ENCODE measurements around the gene KAT6B. TPM values are rescaled to one million over a fixed set of nuclear protein-coding genes. Genes with fewer than 3 reads are reported as not detected.

Gene KAT6B
- total and polyA plus RNA-seq, 5 donors = 11.3 to 53.0 (median 46.0) TPM

DNA sequence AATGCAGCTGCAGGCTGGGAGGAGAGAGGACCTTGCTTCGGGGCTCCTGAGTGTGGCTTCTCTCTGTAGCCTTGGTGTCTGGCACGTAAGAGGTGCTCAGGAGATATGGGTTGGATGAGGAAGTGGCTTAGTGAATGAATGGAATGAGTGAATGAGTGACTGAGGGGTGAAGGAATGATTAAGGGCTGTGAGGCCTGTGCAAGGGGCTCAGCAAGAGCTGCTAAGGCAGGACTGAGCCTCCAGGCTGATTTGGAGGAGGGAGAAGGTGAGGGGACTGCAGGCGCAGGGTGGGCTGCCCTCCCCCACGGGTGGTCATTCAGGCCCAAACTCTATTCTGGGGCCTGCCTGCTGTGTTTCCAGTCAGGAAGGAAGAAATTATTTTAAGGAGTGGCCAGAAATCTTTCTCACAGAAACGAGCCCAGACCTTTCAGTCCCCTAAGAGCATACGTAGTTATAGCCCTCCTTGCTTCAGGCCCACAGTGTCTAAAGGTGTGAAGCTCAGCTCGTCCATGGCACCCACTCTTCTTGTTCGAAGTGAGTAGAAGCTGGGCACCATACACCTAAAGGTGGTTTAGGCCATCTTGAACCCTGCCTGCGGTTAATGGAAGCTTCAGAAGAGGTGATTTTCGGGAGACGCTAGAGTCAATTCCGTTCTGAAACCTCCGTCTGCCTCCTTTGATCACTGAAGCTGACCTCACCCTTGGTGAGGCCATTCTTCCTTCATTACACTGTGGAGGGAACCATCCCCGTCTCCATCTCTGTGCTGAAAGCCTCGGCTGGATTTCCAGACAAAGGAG lies 235.5 kb downstream of the KAT6B start:
- no peak overlapping the region for H3K27ac ChIP-seq (ENCODE audit: low read length)
- H3K4me1 ChIP-seq (ENCODE audit: control insufficient read depth, insufficient read depth, low read length) = no peaks in the 10 kb centered on the region
- intact Hi-C loops (cut with DNase I) = no loop called here
- no peaks in the 10 kb centered on the region for H3K27me3 ChIP-seq (ENCODE audit: control insufficient read depth, insufficient read depth)
- DNase-seq = no peak
- 87% methylated on average over 15 of the region's 15 CpGs for WGBS
- H3K4me3 ChIP-seq (ENCODE audit: low read length) = no peak overlapping the region
- no peaks in the 10 kb centered on the region for H3K9me3 ChIP-seq (ENCODE audit: control insufficient read depth, low read length)
- peak in 1 of 2 donors; percentile 19 for ATAC-seq

DNA sequence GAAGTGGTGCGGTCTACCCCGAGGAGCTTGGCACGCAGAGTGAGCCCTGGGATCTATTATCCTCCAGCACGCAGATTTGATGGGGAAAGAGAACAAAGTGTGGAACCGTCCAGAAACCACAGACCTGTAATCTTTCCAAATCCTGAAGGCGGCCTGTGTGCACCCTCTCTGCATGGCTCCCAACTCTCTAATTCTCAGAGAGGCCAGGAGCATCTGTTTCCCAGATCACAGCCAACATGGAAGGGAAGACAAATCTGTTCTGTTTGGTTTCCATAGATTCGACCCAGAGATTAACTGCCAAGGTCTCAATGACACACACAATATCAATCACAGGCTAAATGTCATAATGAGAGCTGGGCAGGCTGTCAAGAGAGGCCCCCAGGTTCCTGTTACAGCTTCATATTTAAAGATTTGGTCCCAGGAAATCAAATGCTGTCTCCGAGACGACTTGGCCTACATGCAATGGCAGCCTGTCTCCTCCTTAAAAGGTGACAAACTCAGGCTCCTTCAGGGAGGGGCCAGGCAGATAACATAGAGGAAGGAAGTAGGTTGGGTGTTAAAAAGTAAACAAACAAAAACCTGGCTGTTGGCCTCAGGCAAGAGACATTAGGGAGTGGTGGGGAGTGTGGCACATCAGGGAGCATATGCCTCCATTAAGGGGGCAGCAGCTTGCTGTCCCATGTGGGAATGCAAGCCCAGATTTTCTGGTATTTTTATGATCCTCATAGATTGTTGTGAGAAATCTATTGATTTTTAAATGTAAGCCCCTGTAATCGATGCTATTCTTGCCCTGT lies 236.3 kb downstream of the KAT6B start:
- DNase-seq (no peak), ATAC-seq (peak; percentile 46 to 56)
- Histone ChIP-seq H3K27ac (ENCODE audit: low read length) (no peak overlapping the region), H3K27me3 (ENCODE audit: control insufficient read depth, insufficient read depth) (no peaks in the 10 kb centered on the region), H3K9me3 (ENCODE audit: control insufficient read depth, low read length) (no peaks in the 10 kb centered on the region), H3K4me1 (ENCODE audit: control insufficient read depth, insufficient read depth, low read length) (no peaks in the 10 kb centered on the region), H3K4me3 (ENCODE audit: low read length) (no peak overlapping the region)
- 68% methylated on average over 10 of the region's 10 CpGs for WGBS
- intact Hi-C loops (cut with DNase I) = no loop called here

DNA sequence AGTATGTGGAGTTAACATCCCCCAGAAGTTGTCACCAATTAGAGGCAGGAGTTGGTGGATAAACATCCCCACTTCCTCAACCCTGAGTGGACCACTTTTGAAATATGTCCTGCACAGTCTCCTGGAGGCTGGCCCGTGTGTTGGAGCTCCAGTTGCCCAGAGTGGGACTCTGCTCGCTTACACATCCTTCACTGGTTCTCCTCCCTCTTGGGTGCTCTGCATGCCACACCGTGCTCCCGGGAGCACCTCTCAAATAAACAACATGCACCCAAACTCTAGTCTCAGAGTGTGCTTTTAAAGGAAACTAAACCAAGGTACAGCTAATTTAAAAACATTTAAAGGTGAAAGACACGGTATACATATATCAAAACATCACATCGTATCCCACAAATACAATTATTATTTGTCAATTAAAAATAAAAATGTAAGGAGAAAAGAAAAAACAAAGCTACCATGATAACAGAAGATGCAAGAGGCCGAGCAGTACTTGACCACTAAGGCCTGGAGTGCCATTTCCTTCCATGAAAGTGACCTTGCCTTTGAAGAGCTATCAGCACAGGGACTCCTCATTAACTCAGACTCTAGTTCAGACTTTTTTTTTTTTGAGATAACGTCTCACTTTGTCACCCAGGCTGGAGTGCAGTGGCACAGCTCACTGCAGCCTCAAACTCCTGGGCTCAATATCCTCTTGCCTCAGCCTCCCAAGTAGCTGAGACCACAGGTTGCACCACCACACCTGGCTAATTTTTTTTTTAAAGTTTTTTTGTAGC lies 237.2 kb downstream of the KAT6B start:
- Histone ChIP-seq H3K4me3 (ENCODE audit: low read length) (no peak overlapping the region), H3K4me1 (ENCODE audit: control insufficient read depth, insufficient read depth, low read length) (no peaks in the 10 kb centered on the region), H3K27me3 (ENCODE audit: control insufficient read depth, insufficient read depth) (no peaks in the 10 kb centered on the region), H3K27ac (ENCODE audit: low read length) (no peak overlapping the region), H3K9me3 (ENCODE audit: control insufficient read depth, low read length) (no peaks in the 10 kb centered on the region)
- intact Hi-C loops (cut with DNase I) = no loop called here
- WGBS = 93% methylated on average over 8 of the region's 8 CpGs
- DNase-seq (no peak), ATAC-seq (no peak)

DNA sequence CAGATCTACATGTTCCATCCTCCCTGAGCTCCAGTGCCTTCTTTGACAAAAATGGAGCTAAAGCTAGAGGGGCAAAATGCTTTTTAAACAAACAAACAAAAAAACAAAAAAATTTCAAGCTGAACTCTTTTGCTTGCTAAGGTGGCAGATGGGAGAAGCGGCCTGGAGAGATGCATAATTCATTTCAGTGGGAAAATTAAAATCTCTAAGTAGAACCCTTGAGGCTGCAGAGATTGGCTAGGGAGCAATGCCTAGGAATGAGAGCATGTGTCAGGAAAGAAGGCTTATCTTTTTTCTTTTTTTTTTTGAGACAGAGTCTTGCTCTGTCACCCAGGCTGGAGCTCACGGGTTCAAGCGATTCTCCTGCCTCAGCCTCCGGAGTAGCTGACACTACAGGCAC lies 238.7 kb downstream of the KAT6B start:
- H3K4me1 ChIP-seq (ENCODE audit: control insufficient read depth, insufficient read depth, low read length) = no peaks in the 10 kb centered on the region
- no peak overlapping the region for H3K27ac ChIP-seq (ENCODE audit: low read length)
- H3K4me3 ChIP-seq (ENCODE audit: low read length) = no peak overlapping the region
- DNase-seq (no peak), ATAC-seq (no peak)
- H3K27me3 ChIP-seq (ENCODE audit: control insufficient read depth, insufficient read depth) = no peaks in the 10 kb centered on the region
- H3K9me3 ChIP-seq (ENCODE audit: control insufficient read depth, low read length) = no peaks in the 10 kb centered on the region
- intact Hi-C loops (cut with DNase I) = no loop called here
- WGBS = 68% methylated on average over 4 of the region's 4 CpGs

DNA sequence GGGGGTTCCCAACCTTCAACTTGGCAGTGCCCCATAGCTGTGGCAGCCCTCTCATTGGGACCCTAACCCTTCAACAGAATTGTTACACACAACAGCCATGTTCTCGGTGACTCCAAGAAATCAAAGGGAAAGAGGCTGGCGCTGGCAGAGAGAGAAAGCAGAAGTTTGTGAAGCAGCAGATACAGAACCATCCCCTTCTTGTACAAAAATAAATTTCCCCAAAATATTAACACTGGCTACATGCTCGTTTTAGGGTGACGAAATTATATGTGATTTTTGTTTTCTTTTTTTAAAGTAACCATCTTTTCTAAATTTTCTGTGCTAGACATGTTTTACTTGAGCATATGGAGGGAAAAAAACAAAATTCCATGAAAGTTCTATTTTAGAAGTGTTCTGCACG lies 239.9 kb downstream of the KAT6B start:
- intact Hi-C loops (cut with DNase I) = no loop called here
- WGBS = 89% methylated on average over 5 of the region's 5 CpGs

DNA sequence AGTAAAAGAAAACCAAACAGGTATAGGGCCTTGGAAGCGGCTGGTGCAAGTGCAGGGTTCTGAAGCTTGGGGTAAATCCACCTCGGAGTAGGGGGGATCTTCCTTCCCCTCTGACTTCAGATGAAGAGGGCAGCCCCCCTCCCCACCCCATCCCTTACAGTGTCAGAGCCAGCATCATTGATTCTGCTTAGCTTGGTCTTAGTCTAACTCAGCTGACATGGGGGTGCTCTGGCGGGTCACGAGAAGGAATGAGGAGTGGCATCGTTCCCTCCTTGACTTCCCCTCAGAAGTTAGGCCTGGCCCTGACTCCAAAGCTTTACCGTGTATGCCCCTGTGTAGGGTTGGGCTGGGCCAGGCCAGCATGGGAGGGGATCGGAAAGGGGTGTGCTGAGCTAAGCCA lies 240.9 kb downstream of the KAT6B start:
- no peak for ATAC-seq
- intact Hi-C loops (cut with DNase I) = no loop called here
- H3K4me3 ChIP-seq (ENCODE audit: low read length) = no peak overlapping the region
- H3K27ac ChIP-seq (ENCODE audit: low read length) = no peak overlapping the region
- H3K9me3 ChIP-seq (ENCODE audit: control insufficient read depth, low read length) = no peaks in the 10 kb centered on the region
- 90% methylated on average over 7 of the region's 7 CpGs for WGBS
- no peak for DNase-seq
- H3K4me1 ChIP-seq (ENCODE audit: control insufficient read depth, insufficient read depth, low read length) = peaks cover 2% of the 10 kb centered on the region
- H3K27me3 ChIP-seq (ENCODE audit: control insufficient read depth, insufficient read depth) = no peaks in the 10 kb centered on the region

More for the DNA sequence above, 239.9 kb downstream of the KAT6B start:
- H3K4me3 ChIP-seq (ENCODE audit: low read length) = no peak overlapping the region
- peaks cover under 1% of the 10 kb centered on the region for H3K4me1 ChIP-seq (ENCODE audit: control insufficient read depth, insufficient read depth, low read length)
- H3K27ac ChIP-seq (ENCODE audit: low read length) = no peak overlapping the region
- H3K27me3 ChIP-seq (ENCODE audit: control insufficient read depth, insufficient read depth) = no peaks in the 10 kb centered on the region
- DNase-seq (no peak), ATAC-seq (no peak)
- H3K9me3 ChIP-seq (ENCODE audit: control insufficient read depth, low read length) = no peaks in the 10 kb centered on the region

DNA sequence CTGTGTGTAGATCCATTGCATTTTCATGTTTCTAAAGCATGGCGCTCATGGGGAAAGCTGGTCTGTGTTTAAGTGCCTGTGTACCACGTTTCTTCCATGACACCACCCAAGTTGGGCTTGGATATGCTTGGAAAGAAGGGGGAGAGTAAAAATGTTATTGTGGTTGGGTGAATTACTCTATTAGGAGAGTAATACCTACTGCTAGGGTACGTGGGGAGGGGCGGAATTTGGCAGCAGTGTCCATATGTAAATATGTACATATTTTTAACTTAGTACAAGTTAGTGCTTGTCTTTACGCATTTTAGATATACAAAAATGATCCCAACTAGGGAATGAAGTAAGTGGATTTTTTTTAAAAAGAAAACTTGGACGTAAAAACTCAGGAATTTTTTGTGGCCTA lies 242.1 kb downstream of the KAT6B start:
- intact Hi-C loops (cut with DNase I) = no loop called here
- Histone ChIP-seq H3K9me3 (ENCODE audit: control insufficient read depth, low read length) (no peaks in the 10 kb centered on the region), H3K4me1 (ENCODE audit: control insufficient read depth, insufficient read depth, low read length) (peaks cover 2% of the 10 kb centered on the region), H3K4me3 (ENCODE audit: low read length) (no peak overlapping the region), H3K27me3 (ENCODE audit: control insufficient read depth, insufficient read depth) (no peaks in the 10 kb centered on the region), H3K27ac (ENCODE audit: low read length) (no peak overlapping the region)
- WGBS = 82% methylated on average over 6 of the region's 6 CpGs
- ATAC-seq = no peak
- no peak for DNase-seq

DNA sequence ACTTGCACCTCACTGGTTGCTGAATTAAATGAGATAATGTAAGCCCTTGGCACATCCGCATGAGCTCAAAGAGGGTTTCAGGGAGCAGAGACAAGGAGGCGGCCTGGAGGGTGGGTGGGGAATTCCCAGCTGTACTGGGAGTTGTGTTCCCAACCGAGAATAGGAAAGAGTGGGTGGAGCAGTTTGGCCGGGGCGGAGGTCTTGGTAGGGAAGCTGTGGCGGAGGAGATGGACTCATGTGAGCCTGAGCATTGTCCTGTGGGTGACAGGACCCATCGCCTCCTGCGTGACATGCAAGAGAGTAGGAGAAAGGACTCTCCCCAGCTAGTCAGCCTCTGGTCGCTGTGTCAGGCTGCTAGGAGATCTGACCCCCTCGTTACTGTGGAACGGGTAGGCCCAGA lies 244.1 kb downstream of the KAT6B start:
- peak in 1 of 2 donors; percentile 83 for ATAC-seq
- intact Hi-C loops (cut with DNase I) = no loop called here

DNA sequence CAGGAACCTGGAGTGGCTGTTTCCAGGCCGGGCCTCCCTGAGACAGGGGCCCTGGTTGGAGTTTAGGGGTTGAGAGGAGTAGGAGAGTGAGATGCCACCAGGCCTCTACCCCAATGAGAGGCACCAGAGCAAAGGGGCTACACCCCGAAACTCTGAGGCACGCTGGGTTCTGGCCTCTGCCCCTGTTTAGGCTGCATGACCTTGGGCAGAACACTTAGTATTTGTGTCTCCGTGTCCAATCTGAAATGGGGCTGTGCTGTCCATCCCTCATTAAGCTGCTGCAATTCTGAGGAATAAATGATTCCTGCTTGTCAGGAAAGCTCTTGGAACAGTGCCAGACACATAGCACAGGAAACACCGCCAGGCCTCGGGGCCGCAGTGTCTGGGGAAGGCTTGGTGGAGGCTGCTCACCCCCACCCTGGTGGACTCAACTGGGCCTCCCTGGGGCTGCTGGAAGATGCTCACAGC lies 244.6 kb downstream of the KAT6B start:
- WGBS = 45% methylated on average over 7 of the region's 7 CpGs
- Histone ChIP-seq H3K4me1 (ENCODE audit: control insufficient read depth, insufficient read depth, low read length) (peaks cover 2% of the 10 kb centered on the region), H3K27ac (ENCODE audit: low read length) (peak overlapping the region; percentile 58), H3K27me3 (ENCODE audit: control insufficient read depth, insufficient read depth) (no peaks in the 10 kb centered on the region), H3K4me3 (ENCODE audit: low read length) (no peak overlapping the region), H3K9me3 (ENCODE audit: control insufficient read depth, low read length) (no peaks in the 10 kb centered on the region)
- DNase-seq (no peak), ATAC-seq (peak; percentile 43 to 56)
- intact Hi-C loops (cut with DNase I) = no loop called here

More for the DNA sequence above, 244.1 kb downstream of the KAT6B start:
- Histone ChIP-seq H3K27ac (ENCODE audit: low read length) (peak overlapping the region; percentile 58), H3K27me3 (ENCODE audit: control insufficient read depth, insufficient read depth) (no peaks in the 10 kb centered on the region), H3K9me3 (ENCODE audit: control insufficient read depth, low read length) (no peaks in the 10 kb centered on the region), H3K4me3 (ENCODE audit: low read length) (no peak overlapping the region), H3K4me1 (ENCODE audit: control insufficient read depth, insufficient read depth, low read length) (peaks cover 2% of the 10 kb centered on the region)
- peak in 2 of 3 donors; percentile 42 to 58 for DNase-seq
- 65% methylated on average over 11 of the region's 11 CpGs for WGBS

DNA sequence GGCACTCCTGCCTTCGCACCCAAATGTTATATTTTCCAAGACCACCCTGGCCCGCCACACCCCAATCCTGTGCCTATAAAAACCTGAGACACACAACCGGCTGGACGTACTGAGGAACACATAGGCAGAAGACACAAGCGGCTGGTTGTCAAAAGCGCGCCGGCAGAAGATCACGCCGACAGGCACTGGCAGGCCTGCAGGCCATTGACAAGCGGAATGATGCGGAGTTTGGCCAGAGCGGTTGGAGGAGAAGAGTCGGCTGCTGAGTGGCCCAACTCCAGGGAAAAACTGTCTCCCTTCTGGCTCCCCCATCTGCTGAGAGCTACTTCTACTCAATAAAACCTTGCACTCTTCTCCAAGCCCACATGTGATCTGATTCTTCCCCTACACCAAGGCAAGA lies 245.4 kb downstream of the KAT6B start:
- Histone ChIP-seq H3K27ac (ENCODE audit: low read length) (no peak overlapping the region), H3K27me3 (ENCODE audit: control insufficient read depth, insufficient read depth) (no peaks in the 10 kb centered on the region), H3K4me1 (ENCODE audit: control insufficient read depth, insufficient read depth, low read length) (peaks cover 2% of the 10 kb centered on the region), H3K4me3 (ENCODE audit: low read length) (no peak overlapping the region), H3K9me3 (ENCODE audit: control insufficient read depth, low read length) (no peaks in the 10 kb centered on the region)
- ATAC-seq = no peak
- 84% methylated on average over 14 of the region's 14 CpGs for WGBS
- intact Hi-C loops (cut with DNase I) = no loop called here
- DNase-seq = no peak

DNA sequence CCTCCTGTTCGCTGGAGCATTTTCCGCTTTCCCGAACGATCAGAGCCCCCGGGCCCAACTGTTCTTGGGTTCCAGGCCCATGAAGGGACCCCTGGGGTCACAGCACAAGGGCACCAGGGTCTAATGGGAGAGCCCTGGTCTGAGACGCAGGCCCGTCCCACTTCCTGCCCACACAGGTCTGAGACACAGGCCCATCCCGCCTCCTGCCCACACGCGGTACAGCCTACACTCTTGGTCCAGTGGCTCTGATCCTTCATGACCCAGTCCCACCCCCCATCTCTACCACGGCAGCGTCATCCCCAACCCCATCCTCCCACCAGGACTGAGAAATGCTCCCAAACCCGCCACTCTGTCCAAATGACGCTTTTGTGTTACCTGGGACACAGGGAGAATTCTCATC lies 246.3 kb downstream of the KAT6B start:
- no peaks in the 10 kb centered on the region for H3K27me3 ChIP-seq (ENCODE audit: control insufficient read depth, insufficient read depth)
- intact Hi-C loops (cut with DNase I) = no loop called here
- ATAC-seq (no peak), DNase-seq (no peak)
- 93% methylated on average over 14 of the region's 14 CpGs for WGBS
- H3K4me3 ChIP-seq (ENCODE audit: low read length) = no peak overlapping the region
- H3K27ac ChIP-seq (ENCODE audit: low read length) = no peak overlapping the region
- H3K4me1 ChIP-seq (ENCODE audit: control insufficient read depth, insufficient read depth, low read length) = peaks cover 2% of the 10 kb centered on the region
- no peaks in the 10 kb centered on the region for H3K9me3 ChIP-seq (ENCODE audit: control insufficient read depth, low read length)

Data from right cardiac atrium (tissue), 5 donors.